Measurements from ENCODE around the gene MCM10. TPM values are rescaled to one million over a fixed set of nuclear protein-coding genes. Genes with fewer than 3 reads are reported as not detected.

MCM10 gene
- total and polyA plus RNA-seq, 2 of the 8 experiments (the other 6 are each of a cell fraction or from before 2014, with no cell fraction given) = 9.8 to 60.3 TPM

Small RNAs within 50 kb of the gene (small RNA-seq; reads per million reads assigned to genes)
- not detected for gene RNU6-6P (ENCODE audit: insufficient read depth)

Other genes starting within 250 kb of the MCM10 start
- 3.7 and 3.8 TPM in 2 replicates for gene CCDC3, start 159.8 kb upstream of the MCM10 start, total RNA-seq (2021; fragmentation: NEBNext Ultra II Directional; extraction: Animal tissue kit (Norgen Biotek cat#: 25700))
- gene CCDC3, start 159.8 kb upstream of the MCM10 start, polyA plus RNA-seq (2011; rRNA removed) = 3.2 and 3.4 TPM in 2 replicates
- 17.7 and 20.1 TPM in 2 replicates for gene OPTN, start 61.4 kb upstream of the MCM10 start, total RNA-seq (2021; fragmentation: NEBNext Ultra II Directional; extraction: Animal tissue kit (Norgen Biotek cat#: 25700))
- gene OPTN, start 61.4 kb upstream of the MCM10 start, polyA plus RNA-seq (2011; rRNA removed) = 4.8 and 7.2 TPM in 2 replicates
- 4.1 and 4.6 TPM in 2 replicates for gene UCMA, start 72.8 kb downstream of the MCM10 start, total RNA-seq (2021; fragmentation: NEBNext Ultra II Directional; extraction: Animal tissue kit (Norgen Biotek cat#: 25700))
- gene UCMA, start 72.8 kb downstream of the MCM10 start, polyA plus RNA-seq (2011; rRNA removed) = 1.2 and 1.8 TPM in 2 replicates
- 22.7 and 23.2 TPM in 2 replicates for gene PHYH, start 138.5 kb downstream of the MCM10 start, total RNA-seq (2021; fragmentation: NEBNext Ultra II Directional; extraction: Animal tissue kit (Norgen Biotek cat#: 25700))
- 22.0 and 22.9 TPM in 2 replicates for gene PHYH, start 138.5 kb downstream of the MCM10 start, polyA plus RNA-seq (2011; rRNA removed)
- gene SEPHS1, start 186.7 kb downstream of the MCM10 start, total RNA-seq (2021; fragmentation: NEBNext Ultra II Directional; extraction: Animal tissue kit (Norgen Biotek cat#: 25700)) = 633 and 683 TPM in 2 replicates
- gene SEPHS1, start 186.7 kb downstream of the MCM10 start, polyA plus RNA-seq (2011; rRNA removed) = 226 and 270 TPM in 2 replicates

Data from H1 (cell line).